C4-2B (cell line): ENCODE data around the gene ZNF587.

Experiments
- ZFX ChIP-seq: fragments of 450-650 bp; IDR thresholded peaks from 2 replicates; pipeline ENCODE4 v1.6.1; 2017
- TF ChIP-seq, protein P1 (sequence below): fragments of 450-650 bp; conservative IDR thresholded peaks from 2 replicates; pipeline ENCODE4 v1.5.1; 2017; ENCODE audit warnings: mild to moderate bottlenecking

- TF ChIP-seq, protein P1, sequence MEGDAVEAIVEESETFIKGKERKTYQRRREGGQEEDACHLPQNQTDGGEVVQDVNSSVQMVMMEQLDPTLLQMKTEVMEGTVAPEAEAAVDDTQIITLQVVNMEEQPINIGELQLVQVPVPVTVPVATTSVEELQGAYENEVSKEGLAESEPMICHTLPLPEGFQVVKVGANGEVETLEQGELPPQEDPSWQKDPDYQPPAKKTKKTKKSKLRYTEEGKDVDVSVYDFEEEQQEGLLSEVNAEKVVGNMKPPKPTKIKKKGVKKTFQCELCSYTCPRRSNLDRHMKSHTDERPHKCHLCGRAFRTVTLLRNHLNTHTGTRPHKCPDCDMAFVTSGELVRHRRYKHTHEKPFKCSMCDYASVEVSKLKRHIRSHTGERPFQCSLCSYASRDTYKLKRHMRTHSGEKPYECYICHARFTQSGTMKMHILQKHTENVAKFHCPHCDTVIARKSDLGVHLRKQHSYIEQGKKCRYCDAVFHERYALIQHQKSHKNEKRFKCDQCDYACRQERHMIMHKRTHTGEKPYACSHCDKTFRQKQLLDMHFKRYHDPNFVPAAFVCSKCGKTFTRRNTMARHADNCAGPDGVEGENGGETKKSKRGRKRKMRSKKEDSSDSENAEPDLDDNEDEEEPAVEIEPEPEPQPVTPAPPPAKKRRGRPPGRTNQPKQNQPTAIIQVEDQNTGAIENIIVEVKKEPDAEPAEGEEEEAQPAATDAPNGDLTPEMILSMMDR = no peak
- no peak for TF ChIP-seq ZFX
These were observed 50.7 kb downstream of the ZNF587 start for GRCh38 chr19:57900311-57900710.
